Neural cell (in vitro differentiated cells): Measurements from ENCODE around the gene MEIS1. TPM values are rescaled to one million over a fixed set of nuclear protein-coding genes. Genes with fewer than 3 reads are reported as not detected.

Experiments
- H2AFZ ChIP-seq: fragments of 200-600, 300-800 bp; sonication (generic), shearing (Covaris generic); 2 replicates; pipeline ENCODE4 v1.6.0; 2014; ENCODE audit warnings: low read depth, mild to moderate bottlenecking, antibody characterized with exemption, low read length, moderate library complexity
- H3F3A ChIP-seq: fragments of 200-600 bp; shearing (Covaris generic); 2 replicates; pipeline ENCODE4 v1.6.1; 2016; ENCODE audit warnings: mild to moderate bottlenecking, moderate library complexity, mixed read lengths, antibody characterized with exemption, low read length; ENCODE audit not compliant: insufficient read depth, poor library complexity, severe bottlenecking
- H3K27ac ChIP-seq: fragments of 200-600, 300-800 bp; sonication (generic), shearing (Covaris generic); 2 replicates; pipeline ENCODE4 v1.5.1; 2014; ENCODE audit warnings: mild to moderate bottlenecking, low read length, moderate library complexity
- H3K27me3 ChIP-seq: fragments of 300-800, 200-600 bp; sonication (generic), shearing (Covaris generic); 2 replicates; pipeline ENCODE4 v1.6.0; 2014; ENCODE audit warnings: mild to moderate bottlenecking, low read depth, low read length, moderate library complexity; ENCODE audit not compliant: insufficient read depth
- H3K36me3 ChIP-seq: fragments of 300-800, 200-600 bp; sonication (generic), shearing (Covaris generic); 2 replicates; pipeline ENCODE4 v1.5.1; 2014; ENCODE audit warnings: mild to moderate bottlenecking, antibody characterized with exemption, low read length, moderate library complexity; ENCODE audit not compliant: insufficient read depth
- H3K4me2 ChIP-seq: fragments of 300-800, 200-600 bp; sonication (generic), shearing (Covaris generic); 2 replicates; pipeline ENCODE4 v1.6.0; 2014; ENCODE audit warnings: mild to moderate bottlenecking, low read length
- H3K4me3 ChIP-seq: fragments of 300-800, 200-600 bp; sonication (generic), shearing (Covaris generic); 2 replicates; pipeline ENCODE4 v1.5.1; 2014; ENCODE audit warnings: mild to moderate bottlenecking, low read length, moderate library complexity
- H3K79me2 ChIP-seq: fragments of 200-600 bp; shearing (Covaris generic); replicated peaks from 2 replicates; pipeline ENCODE4 v1.6.0; 2014; ENCODE audit warnings: mild to moderate bottlenecking, low read length, moderate library complexity; ENCODE audit not compliant: insufficient read depth
- H3K9ac ChIP-seq: fragments of 300-800, 200-600 bp; sonication (generic), shearing (Covaris generic); 2 replicates; pipeline ENCODE4 v1.6.1; 2016; ENCODE audit warnings: mild to moderate bottlenecking, low read length, mixed read lengths
- H3K9me2 ChIP-seq: fragments of 200-600 bp; shearing (Covaris generic); 2 replicates; pipeline ENCODE4 v1.6.1; 2016; ENCODE audit warnings: mild to moderate bottlenecking, low read length, mixed read lengths; ENCODE audit not compliant: insufficient read depth
- H3K9me3 ChIP-seq: fragments of 200-600, 300-800 bp; sonication (generic), shearing (Covaris generic); 2 replicates; pipeline ENCODE4 v1.6.1; 2016; ENCODE audit warnings: mild to moderate bottlenecking, mixed run types, low read length, moderate library complexity, mixed read lengths
- H4K20me1 ChIP-seq: fragments of 200-600 bp; shearing (Covaris generic); 2 replicates; pipeline ENCODE4 v1.6.1; 2016; ENCODE audit warnings: mild to moderate bottlenecking, mixed run types; ENCODE audit not compliant: insufficient read depth
- EP300 ChIP-seq: fragments of 450-650 bp; conservative IDR thresholded peaks from 2 replicates; pipeline ENCODE4 v1.6.1; 2014; ENCODE audit warnings: antibody characterized with exemption, mild to moderate bottlenecking, moderate library complexity; ENCODE audit not compliant: poor library complexity, severe bottlenecking
- EZH2 ChIP-seq: fragments of 200-600, 300-800 bp; shearing (Covaris generic), sonication (generic); IDR thresholded peaks from 2 replicates; pipeline ENCODE4 v1.6.1; 2014; ENCODE audit warnings: antibody characterized with exemption, low read length, borderline replicate concordance, mild to moderate bottlenecking; ENCODE audit not compliant: insufficient read depth, poor library complexity, severe bottlenecking
- MXI1 ChIP-seq: fragments of 450-650 bp; conservative IDR thresholded peaks from 2 replicates; pipeline ENCODE4 v1.6.1; 2014; ENCODE audit warnings: antibody characterized with exemption, mild to moderate bottlenecking; ENCODE audit not compliant: poor library complexity, severe bottlenecking
- POLR2AphosphoS5 ChIP-seq: IDR thresholded peaks from 2 replicates; pipeline ENCODE4 v1.6.1; 2012
- RAD21 ChIP-seq: fragments of 450-650 bp; conservative IDR thresholded peaks from 2 replicates; pipeline ENCODE4 v1.6.1; 2014; ENCODE audit warnings: antibody characterized with exemption, mild to moderate bottlenecking, moderate library complexity
- SMC3 ChIP-seq: fragments of 450-650 bp; conservative IDR thresholded peaks from 2 replicates; pipeline ENCODE4 v1.6.1; 2014; ENCODE audit warnings: antibody characterized with exemption, mild to moderate bottlenecking, moderate library complexity; ENCODE audit not compliant: poor library complexity
- TAF1 ChIP-seq: IDR thresholded peaks from 2 replicates; pipeline ENCODE4 v1.6.1; 2012; ENCODE audit warnings: low read depth
- polyA plus RNA-seq: library from polyadenylated mRNA; depleted of rRNA; stranded (reverse); fragments of >200 nt; gene quantifications from 2 replicates; pipeline ENCODE4 v1.2.3, GENCODE V29; 2014
- TF ChIP-seq, protein P1 (sequence below): fragments of 450-650 bp; IDR thresholded peaks from 2 replicates; pipeline ENCODE4 v1.5.1; 2014; ENCODE audit warnings: antibody characterized with exemption, mild to moderate bottlenecking, moderate library complexity; ENCODE audit not compliant: poor library complexity, severe bottlenecking
- TF ChIP-seq, protein P2 (sequence below): IDR thresholded peaks from 2 replicates; pipeline ENCODE4 v1.6.1; 2012; ENCODE audit warnings: borderline replicate concordance

The MEIS1 gene
- polyA plus RNA-seq, 1 donor from 2014 or later, result 46.5 TPM

DNA sequence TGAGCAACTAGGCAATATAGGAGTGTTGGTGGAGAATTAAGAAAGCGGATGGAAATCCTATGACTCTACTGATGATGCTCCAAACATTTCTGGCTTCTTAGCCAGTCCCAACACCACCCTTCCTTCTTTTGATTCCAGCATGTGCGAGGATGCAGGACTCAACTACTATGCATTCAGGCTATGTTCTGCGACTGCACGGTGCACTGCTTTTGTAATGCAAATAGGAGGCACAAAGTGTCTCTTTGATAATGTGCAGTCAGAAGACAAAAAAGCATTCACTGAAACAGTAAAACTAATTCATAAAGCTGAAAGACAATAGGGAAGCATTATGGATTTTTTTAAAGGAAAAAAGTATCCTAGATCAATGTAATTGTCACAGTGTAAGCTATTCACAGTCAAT lies 106.7 kb downstream of the MEIS1 start:
- Histone ChIP-seq H3K4me3 (no peak overlapping the region), H3K9me2 (no peaks in the 10 kb centered on the region), H3K27ac (no peak overlapping the region), H3K79me2 (peaks cover 5% of the 10 kb centered on the region), H3F3A (no peaks in the 10 kb centered on the region), H3K27me3 (no peaks in the 10 kb centered on the region), H4K20me1 (no peaks in the 10 kb centered on the region), H3K36me3 (no peaks in the 10 kb centered on the region), H3K9ac (peak overlapping the region; percentile 5), H2AFZ (no peak overlapping the region), H3K9me3 (no peaks in the 10 kb centered on the region), H3K4me2 (no peak overlapping the region)
- no peak for TF ChIP-seq SMC3
- no peak for TF ChIP-seq TAF1
- TF ChIP-seq POLR2AphosphoS5, result no peak
- no peak for TF ChIP-seq EP300
- no peak for TF ChIP-seq EZH2
- TF ChIP-seq, protein P1, sequence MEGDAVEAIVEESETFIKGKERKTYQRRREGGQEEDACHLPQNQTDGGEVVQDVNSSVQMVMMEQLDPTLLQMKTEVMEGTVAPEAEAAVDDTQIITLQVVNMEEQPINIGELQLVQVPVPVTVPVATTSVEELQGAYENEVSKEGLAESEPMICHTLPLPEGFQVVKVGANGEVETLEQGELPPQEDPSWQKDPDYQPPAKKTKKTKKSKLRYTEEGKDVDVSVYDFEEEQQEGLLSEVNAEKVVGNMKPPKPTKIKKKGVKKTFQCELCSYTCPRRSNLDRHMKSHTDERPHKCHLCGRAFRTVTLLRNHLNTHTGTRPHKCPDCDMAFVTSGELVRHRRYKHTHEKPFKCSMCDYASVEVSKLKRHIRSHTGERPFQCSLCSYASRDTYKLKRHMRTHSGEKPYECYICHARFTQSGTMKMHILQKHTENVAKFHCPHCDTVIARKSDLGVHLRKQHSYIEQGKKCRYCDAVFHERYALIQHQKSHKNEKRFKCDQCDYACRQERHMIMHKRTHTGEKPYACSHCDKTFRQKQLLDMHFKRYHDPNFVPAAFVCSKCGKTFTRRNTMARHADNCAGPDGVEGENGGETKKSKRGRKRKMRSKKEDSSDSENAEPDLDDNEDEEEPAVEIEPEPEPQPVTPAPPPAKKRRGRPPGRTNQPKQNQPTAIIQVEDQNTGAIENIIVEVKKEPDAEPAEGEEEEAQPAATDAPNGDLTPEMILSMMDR, result no peak
- no peak for TF ChIP-seq RAD21
- no peak for TF ChIP-seq MXI1
- TF ChIP-seq, protein P2, sequence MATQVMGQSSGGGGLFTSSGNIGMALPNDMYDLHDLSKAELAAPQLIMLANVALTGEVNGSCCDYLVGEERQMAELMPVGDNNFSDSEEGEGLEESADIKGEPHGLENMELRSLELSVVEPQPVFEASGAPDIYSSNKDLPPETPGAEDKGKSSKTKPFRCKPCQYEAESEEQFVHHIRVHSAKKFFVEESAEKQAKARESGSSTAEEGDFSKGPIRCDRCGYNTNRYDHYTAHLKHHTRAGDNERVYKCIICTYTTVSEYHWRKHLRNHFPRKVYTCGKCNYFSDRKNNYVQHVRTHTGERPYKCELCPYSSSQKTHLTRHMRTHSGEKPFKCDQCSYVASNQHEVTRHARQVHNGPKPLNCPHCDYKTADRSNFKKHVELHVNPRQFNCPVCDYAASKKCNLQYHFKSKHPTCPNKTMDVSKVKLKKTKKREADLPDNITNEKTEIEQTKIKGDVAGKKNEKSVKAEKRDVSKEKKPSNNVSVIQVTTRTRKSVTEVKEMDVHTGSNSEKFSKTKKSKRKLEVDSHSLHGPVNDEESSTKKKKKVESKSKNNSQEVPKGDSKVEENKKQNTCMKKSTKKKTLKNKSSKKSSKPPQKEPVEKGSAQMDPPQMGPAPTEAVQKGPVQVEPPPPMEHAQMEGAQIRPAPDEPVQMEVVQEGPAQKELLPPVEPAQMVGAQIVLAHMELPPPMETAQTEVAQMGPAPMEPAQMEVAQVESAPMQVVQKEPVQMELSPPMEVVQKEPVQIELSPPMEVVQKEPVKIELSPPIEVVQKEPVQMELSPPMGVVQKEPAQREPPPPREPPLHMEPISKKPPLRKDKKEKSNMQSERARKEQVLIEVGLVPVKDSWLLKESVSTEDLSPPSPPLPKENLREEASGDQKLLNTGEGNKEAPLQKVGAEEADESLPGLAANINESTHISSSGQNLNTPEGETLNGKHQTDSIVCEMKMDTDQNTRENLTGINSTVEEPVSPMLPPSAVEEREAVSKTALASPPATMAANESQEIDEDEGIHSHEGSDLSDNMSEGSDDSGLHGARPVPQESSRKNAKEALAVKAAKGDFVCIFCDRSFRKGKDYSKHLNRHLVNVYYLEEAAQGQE, result no peak

DNA sequence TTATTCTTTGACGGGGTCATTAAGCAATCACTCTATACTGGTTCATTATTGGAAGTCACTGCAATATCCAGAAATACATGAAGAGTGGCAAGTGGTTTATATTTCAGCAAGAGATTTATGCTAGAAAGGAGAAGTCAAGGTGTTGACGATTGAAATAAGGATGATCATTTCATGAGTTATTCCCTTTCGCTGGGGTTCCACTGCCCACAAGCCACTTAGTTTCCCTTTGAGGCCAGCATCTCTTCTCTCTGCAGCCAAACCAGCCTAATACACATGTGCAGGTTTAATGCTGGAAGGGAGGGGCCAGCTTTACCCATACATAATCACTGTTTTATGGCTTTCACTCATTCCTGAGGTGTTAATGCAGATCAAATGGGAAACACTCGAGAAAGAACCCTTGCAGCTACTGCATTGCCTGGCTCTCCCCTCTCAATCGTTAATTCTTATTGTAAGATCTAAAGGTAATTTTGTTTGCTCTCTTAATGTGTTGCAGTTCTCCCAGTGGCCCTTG lies 108.4 kb downstream of the MEIS1 start:
- peak overlapping the region; percentile 43 for H3K4me2 ChIP-seq
- H4K20me1 ChIP-seq, result no peaks in the 10 kb centered on the region
- H3K9me3 ChIP-seq, result no peaks in the 10 kb centered on the region

More for the DNA sequence above, 108.4 kb downstream of the MEIS1 start:
- Histone ChIP-seq H3K79me2 (peaks cover 16% of the 10 kb centered on the region), H3K27me3 (no peaks in the 10 kb centered on the region), H3F3A (no peaks in the 10 kb centered on the region), H3K9ac (peak overlapping the region; percentile 6), H3K27ac (peak overlapping the region; percentile 74), H3K36me3 (no peaks in the 10 kb centered on the region), H3K4me3 (peak overlapping the region; percentile 41), H2AFZ (no peak overlapping the region), H3K9me2 (no peaks in the 10 kb centered on the region)
- TF ChIP-seq, protein P1, result no peak
- TF ChIP-seq EP300, result peak; percentile 33
